HG02938 (cell line): ENCODE data around the gene PSTPIP1.
"Not testable (repeated sequence)": the region's sequence is repeated elsewhere in the genome, so short reads cannot be mapped to it uniquely, and the experiment has no call there.

Experiments
- ATAC-seq: cut with Tn5 transposase; IDR thresholded peaks from one replicate; pipeline ENCODE4 v1.9.1; 2021; ENCODE audit warnings: mild to moderate bottlenecking, moderate library complexity; ENCODE audit not compliant: unreplicated experiment

Gene PSTPIP1

DNA sequence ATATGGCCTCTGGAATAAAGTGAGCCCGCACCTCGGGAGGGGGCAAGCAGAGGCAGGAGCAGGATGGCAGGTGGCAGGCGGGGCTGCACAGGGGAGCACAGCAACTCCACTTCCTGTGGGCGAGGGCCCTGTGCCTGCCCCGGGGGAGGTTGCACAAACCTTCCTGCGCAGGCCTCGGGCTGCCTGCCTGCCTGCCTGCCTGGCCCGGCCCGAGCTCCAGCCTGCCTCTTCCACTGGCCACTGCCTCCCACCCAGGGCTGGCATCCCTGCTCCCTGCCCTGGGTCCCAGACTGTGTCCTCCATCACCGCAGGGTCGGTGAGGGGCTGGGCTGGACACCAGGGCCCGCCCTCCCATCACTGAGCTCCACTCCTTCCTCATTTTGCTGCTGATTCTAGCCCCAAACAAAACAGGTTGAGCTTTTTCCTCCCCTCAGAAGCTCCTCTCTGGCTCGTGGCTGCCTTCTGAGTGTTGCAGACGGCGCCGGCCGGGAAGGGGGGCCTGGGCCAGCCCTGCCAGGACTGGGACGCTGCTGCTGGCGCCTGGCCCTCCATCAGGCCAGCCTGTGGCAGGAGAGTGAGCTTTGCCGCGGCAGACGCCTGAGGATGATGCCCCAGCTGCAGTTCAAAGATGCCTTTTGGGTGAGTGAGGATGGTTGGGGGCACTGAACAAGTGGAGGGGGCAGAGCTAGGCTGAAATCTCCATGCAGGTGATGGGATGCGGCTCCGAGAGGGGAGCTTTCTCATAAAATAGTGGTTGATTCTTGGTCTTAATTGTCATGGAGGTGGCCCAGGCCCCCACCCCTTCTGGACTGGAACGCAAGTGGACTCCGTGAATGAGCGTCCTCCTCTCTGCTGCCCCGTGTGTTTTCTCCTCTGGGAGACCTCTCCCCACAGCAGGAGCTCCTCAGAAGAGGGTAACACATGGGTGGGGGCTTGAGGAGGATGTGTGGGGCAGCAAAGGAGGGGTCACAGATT lies at the start of gene PSTPIP1:
Gene PSTPIP1, plus strand, starts transcription at position 156 of the 975 bp plus-strand sequence. Its CDS starts 448 bp downstream, at position 604.
- peak; percentile 42 for ATAC-seq

- ATAC-seq = no peak
Observed at GRCh38 chr15:76945494-76946093, 49.3 kb upstream of the PSTPIP1 start.

- no peak for ATAC-seq
Observed at GRCh38 chr15:76947454-76947853, 47.5 kb upstream of the PSTPIP1 start.

- ATAC-seq = no peak
Observed at GRCh38 chr15:76951220-76951619, 43.7 kb upstream of the PSTPIP1 start.

- no peak for ATAC-seq
Observed at GRCh38 chr15:76953913-76954312, 41.0 kb upstream of the PSTPIP1 start.

GRCh38 chr15:76954744-76955143 lies 40.2 kb upstream of the PSTPIP1 start:
- ATAC-seq = no peak

- no peak for ATAC-seq
Observed at GRCh38 chr15:76961268-76962011, 33.5 kb upstream of the PSTPIP1 start.

- no peak for ATAC-seq
Observed at GRCh38 chr15:76962337-76963013, 32.5 kb upstream of the PSTPIP1 start.

GRCh38 chr15:76963596-76963995 lies 31.3 kb upstream of the PSTPIP1 start:
- no peak for ATAC-seq

DNA sequence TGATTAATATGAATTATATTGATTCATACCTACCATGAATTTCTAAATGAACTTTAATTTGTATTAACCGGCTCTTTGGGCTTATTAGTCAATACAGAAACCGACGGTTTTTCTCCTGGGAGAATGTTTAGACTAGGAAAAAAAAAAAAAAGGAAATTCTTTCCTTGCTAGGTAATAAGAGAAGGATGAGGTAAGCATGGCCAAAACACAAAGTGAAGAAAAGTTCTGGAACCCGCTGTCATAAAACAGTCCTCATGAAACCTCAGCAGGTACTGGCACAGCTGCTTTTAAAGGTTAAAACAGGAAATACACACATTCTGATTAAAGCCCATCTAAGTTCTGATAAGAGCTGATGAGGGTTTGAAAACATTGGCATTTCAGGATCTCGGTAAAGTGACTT lies 30.8 kb upstream of the PSTPIP1 start:
- no peak for ATAC-seq

GRCh38 chr15:76966051-76966450 lies 28.9 kb upstream of the PSTPIP1 start:
- not testable (repeated sequence) for ATAC-seq

GRCh38 chr15:76967067-76967466 lies 27.9 kb upstream of the PSTPIP1 start:
- no peak for ATAC-seq

- ATAC-seq = no peak
Observed at GRCh38 chr15:76968306-76968705, 26.6 kb upstream of the PSTPIP1 start.

DNA sequence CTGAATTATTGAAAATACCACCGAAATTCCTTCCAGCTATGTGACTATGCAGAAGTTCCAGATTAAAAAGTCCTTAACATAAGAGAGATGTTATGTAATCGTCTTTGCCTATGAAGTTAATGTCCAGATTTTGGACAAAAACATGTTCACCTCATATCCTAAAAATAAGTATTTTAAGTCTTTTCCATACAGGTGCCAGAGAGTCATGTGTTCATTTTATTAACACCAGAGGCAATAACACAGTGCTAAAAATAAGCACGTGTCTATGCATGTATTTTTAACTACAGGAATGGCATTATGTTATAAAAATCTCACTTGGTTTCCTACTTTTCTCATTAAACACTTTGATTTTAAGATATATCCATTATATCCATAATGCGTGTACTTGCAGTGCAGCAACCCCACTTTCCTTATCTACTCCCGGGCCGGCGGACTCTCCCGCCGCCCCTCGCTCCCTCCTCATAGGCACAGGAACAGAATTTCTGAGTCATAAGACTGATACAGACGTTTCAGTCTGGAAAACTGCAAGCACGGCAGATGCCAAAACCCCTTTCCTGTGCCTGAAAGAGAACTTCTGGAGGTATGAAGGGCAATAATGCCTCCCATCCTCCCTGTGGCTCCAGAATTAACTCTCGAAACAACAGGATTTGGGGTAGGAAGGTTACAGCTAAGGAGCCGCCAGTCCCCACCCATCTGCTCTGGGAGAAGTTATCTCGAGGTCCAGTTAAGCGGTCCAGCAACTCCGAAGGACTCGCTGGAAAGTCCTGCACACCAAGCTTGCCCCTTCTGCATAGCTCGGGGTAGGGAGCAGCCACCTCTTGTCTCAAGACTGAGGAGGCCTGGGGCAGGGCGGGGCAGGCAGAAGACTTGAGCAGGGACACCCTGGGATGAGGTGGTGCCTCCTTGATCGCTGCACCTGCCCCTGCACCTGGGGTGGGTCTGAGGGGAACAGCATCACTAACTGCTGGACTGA lies 22.3 kb upstream of the PSTPIP1 start:
- ATAC-seq = no peak

DNA sequence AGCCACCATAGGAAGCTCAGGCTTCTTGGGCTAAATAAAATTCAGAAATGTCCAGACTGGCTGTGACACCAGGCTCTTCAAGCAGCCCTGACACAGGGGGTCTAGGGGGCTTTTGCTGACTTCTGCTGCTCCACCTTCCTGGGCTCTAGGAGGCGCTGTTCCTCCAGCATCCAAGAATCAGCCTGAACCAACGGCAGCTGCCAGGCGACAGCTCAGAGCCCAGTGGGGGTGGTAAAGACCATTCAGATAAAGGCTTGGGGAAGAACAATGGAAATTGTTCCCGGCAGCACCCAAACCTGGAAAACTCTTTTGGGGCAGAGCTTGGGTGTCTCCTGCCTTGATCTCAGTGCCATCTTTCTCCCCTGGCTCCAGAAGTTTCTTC lies 21.6 kb upstream of the PSTPIP1 start:
- ATAC-seq = no peak

- no peak for ATAC-seq
Observed at GRCh38 chr15:76973906-76974305, 21.0 kb upstream of the PSTPIP1 start.

GRCh38 chr15:76974456-76975036 lies 20.4 kb upstream of the PSTPIP1 start:
- ATAC-seq = no peak

DNA sequence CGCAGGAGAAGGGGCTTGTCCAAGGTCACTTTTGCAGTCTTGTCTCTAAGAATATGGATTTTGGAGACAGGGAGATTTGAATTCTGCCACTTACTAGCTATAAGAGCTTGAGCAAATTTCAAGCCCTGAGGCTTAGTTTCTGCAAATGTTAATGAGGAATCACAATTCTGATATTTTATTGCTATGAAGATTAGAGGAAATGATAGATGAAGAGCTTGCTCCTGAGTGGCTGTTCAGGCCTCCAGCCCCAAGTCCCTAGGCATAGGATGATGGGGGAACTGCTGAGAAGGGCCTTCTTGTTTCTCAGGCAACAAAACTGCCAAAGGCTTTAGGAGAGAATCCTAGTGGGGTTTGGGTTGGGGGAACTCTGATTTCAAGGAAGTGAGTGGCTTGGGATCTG lies 18.8 kb upstream of the PSTPIP1 start:
- ATAC-seq = no peak

DNA sequence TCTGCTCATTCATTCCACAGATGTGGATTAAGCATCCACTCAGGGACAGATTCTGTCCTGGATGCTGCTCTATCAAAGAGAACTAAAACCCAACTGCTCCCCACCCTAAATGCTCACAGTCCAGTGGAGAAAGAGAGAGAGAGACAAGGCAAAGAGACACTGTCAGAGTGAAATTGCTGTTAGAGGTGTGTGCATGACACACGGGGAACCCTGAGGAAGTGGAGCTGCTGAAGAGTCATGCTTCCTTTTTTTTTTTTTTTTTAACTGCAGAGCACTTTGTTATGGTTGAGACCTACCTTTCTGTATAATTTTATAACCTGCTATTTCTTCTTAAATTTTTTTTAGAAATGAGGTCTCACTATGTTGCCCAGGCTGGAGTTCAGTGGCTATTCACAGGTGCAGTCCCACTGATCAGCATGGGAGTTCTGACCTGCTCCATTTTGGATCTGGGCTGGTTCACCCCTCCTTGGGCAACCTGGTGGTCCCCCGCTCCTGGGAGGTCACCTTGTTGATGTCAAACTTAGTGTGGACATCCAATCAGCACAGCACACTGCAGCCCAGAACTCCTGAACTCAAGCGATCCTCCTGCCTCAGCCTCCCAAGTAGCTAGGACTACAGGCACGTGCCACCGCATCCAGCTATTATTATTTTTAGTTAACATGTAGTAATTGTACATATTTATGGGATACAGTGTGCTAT lies 18.2 kb upstream of the PSTPIP1 start:
- ATAC-seq = no peak
